Coronary artery (tissue), 2 donors: ENCODE results near the gene CLCC1.
A peak's percentile ranks its signal among the peaks of the same experiment; 100 is the strongest.

Experiments used
- DNase-seq: peaks from one replicate; pipeline ENCODE4 v3.0.0-alpha.2; 2017; ENCODE audit warnings: low spot score
- H3K27ac ChIP-seq, 2 donors: fragments of 200-600 bp; sonication (generic); one replicate each; pipeline ENCODE4 v1.5.1; 2016 to 2019
- H3K4me3 ChIP-seq: fragments of 200-600 bp; sonication (generic); 2 replicates; pipeline ENCODE4 v1.5.1; 2016; ENCODE audit warnings: mild to moderate bottlenecking, moderate library complexity
- CTCF ChIP-seq: fragments of 200-600 bp; sonication (generic); IDR thresholded peaks from one replicate; pipeline ENCODE4 v1.5.1; 2019; ENCODE audit warnings: antibody characterized with exemption

CLCC1 gene

GRCh38 chr1:108961752-108962486, 1.4 kb downstream of the CLCC1 start:
- Histone ChIP-seq H3K27ac (no peak overlapping the region), H3K4me3 (peak overlapping the region; percentile 96)
- no peak for TF ChIP-seq CTCF
- no peak for DNase-seq

- Histone ChIP-seq H3K4me3 (no peak overlapping the region), H3K27ac (no peak overlapping the region)
- no peak for DNase-seq
- no peak for TF ChIP-seq CTCF
Measured at GRCh38 chr1:108961198-108961597, 2.1 kb downstream of the CLCC1 start.

GRCh38 chr1:108960719-108961118, 2.6 kb downstream of the CLCC1 start:
- H3K4me3 ChIP-seq = no peak overlapping the region
- H3K27ac ChIP-seq = no peak overlapping the region
- TF ChIP-seq CTCF = no peak
- DNase-seq = no peak

GRCh38 chr1:108957888-108958287, 5.4 kb downstream of the CLCC1 start:
- no peak for TF ChIP-seq CTCF
- Histone ChIP-seq H3K27ac (no peak overlapping the region), H3K4me3 (no peak overlapping the region)
- no peak for DNase-seq

GRCh38 chr1:108955881-108956280, 7.4 kb downstream of the CLCC1 start:
- no peak overlapping the region for H3K4me3 ChIP-seq
- no peak overlapping the region for H3K27ac ChIP-seq
- no peak for DNase-seq
- TF ChIP-seq CTCF = no peak

GRCh38 chr1:108955111-108955510, 8.2 kb downstream of the CLCC1 start:
- no peak for DNase-seq
- H3K27ac ChIP-seq = no peak overlapping the region
- TF ChIP-seq CTCF = no peak
- no peak overlapping the region for H3K4me3 ChIP-seq

GRCh38 chr1:108953452-108953851, 9.8 kb downstream of the CLCC1 start:
- H3K27ac ChIP-seq = no peak overlapping the region
- H3K4me3 ChIP-seq = no peak overlapping the region
- no peak for TF ChIP-seq CTCF
- DNase-seq = no peak
